ENCODE results near the gene MYO1H.
A peak's percentile ranks its signal among the peaks of the same experiment; 100 is the strongest.

Gene MYO1H

GRCh38 chr12:109445191-109445609, 97.5 kb downstream of the MYO1H start:
- H3K4me3 ChIP-seq (replicated peaks in 1 of 2; ENCODE audit: low read depth in 2 of 2, low read length in 2 of 2) = no peak overlapping the region
- DNase-seq (ENCODE audit: low read depth in 2 of 2) = peak in 1 of 2 donors; percentile 52
- no peak for TF ChIP-seq CTCF (IDR thresholded peaks at IDR 0.05; ENCODE audit: low read depth, low read length)

- no peak for TF ChIP-seq CTCF (IDR thresholded peaks at IDR 0.05; ENCODE audit: low read depth, low read length)
- no peak for DNase-seq (ENCODE audit: low read depth in 2 of 2)
- H3K4me3 ChIP-seq (replicated peaks in 1 of 2; ENCODE audit: low read depth in 2 of 2, low read length in 2 of 2) = no peak overlapping the region
Observed at GRCh38 chr12:109446869-109447268, 99.2 kb downstream of the MYO1H start.

GRCh38 chr12:109447482-109447881, 99.8 kb downstream of the MYO1H start:
- no peak for DNase-seq (ENCODE audit: low read depth in 2 of 2)
- no peak overlapping the region for H3K4me3 ChIP-seq (replicated peaks in 1 of 2; ENCODE audit: low read depth in 2 of 2, low read length in 2 of 2)
- no peak for TF ChIP-seq CTCF (IDR thresholded peaks at IDR 0.05; ENCODE audit: low read depth, low read length)

- no peak overlapping the region for H3K4me3 ChIP-seq (replicated peaks in 1 of 2; ENCODE audit: low read depth in 2 of 2, low read length in 2 of 2)
- DNase-seq (ENCODE audit: low read depth in 2 of 2) = no peak
- TF ChIP-seq CTCF (IDR thresholded peaks at IDR 0.05; ENCODE audit: low read depth, low read length) = no peak
Observed at GRCh38 chr12:109448272-109448671, 100.6 kb downstream of the MYO1H start.

GRCh38 chr12:109448707-109449390, 101.1 kb downstream of the MYO1H start:
- no peak for TF ChIP-seq CTCF (IDR thresholded peaks at IDR 0.05; ENCODE audit: low read depth, low read length)
- no peak overlapping the region for H3K4me3 ChIP-seq (replicated peaks in 1 of 2; ENCODE audit: low read depth in 2 of 2, low read length in 2 of 2)
- peak in 1 of 2 donors; percentile 20 for DNase-seq (ENCODE audit: low read depth in 2 of 2)

- TF ChIP-seq CTCF (IDR thresholded peaks at IDR 0.05; ENCODE audit: low read depth, low read length) = no peak
- no peak overlapping the region for H3K4me3 ChIP-seq (replicated peaks in 1 of 2; ENCODE audit: low read depth in 2 of 2, low read length in 2 of 2)
- no peak for DNase-seq (ENCODE audit: low read depth in 2 of 2)
Observed at GRCh38 chr12:109449845-109450532, 102.3 kb downstream of the MYO1H start.

Measured in cardiac fibroblast (primary cell).